ENCODE measurements around the gene PNKP.

PNKP gene

GRCh38 chr19:49877879-49878743, 10.7 kb upstream of the PNKP start:
- ChIA-PET POLR2A (interaction anchor here (1.2 to 1.6 kb wide), 2 partner anchors 23 to 27 kb away, joined by 3 to 5 read pairs; partner anchors contain the start of gene PTOV1), CTCF (interaction anchor here (1.1 kb wide), 1 partner anchor 12 kb away, joined by 4 read pairs; no protein-coding TSS in a partner anchor)
- peak; percentile 78 for DNase-seq (ENCODE audit: low read depth, low spot score)
- peak overlapping the region; percentile 96 for H3K4me3 ChIP-seq (ENCODE audit: low read depth, low read length)
- TF ChIP-seq CTCF (IDR thresholded peaks at IDR 0.05; ENCODE audit: insufficient read depth, low read length, missing control alignments): no peak

GRCh38 chr19:49877020-49877878, 9.9 kb upstream of the PNKP start, which contains the start of the genes AKT1S1 and TBC1D17:
Gene AKT1S1, minus strand, starts transcription at chr19:49877355. Its CDS starts 4,060 bp downstream, at chr19:49873295.
Gene TBC1D17, plus strand, starts transcription at chr19:49877702. Its CDS starts 22 bp downstream, at chr19:49877724.
- peak; percentile 100 for DNase-seq (ENCODE audit: low read depth, low spot score)
- no peak for TF ChIP-seq CTCF (IDR thresholded peaks at IDR 0.05; ENCODE audit: insufficient read depth, low read length, missing control alignments)
- ChIA-PET CTCF (no interaction called here), POLR2A (interaction anchor here (0.6 to 1.6 kb wide), 8 partner anchors 8 to 52 kb away, joined by 3 to 5 read pairs (median 3); partner anchors contain the start of genes ATF5, NUP62 and PTOV1)
- peak within 1 kb of the TSS; percentile 100 for H3K4me3 ChIP-seq (ENCODE audit: low read depth, low read length)

GRCh38 chr19:49876422-49877019, 9.1 kb upstream of the PNKP start:
- DNase-seq (ENCODE audit: low read depth, low spot score): peak; percentile 95
- no peak for TF ChIP-seq CTCF (IDR thresholded peaks at IDR 0.05; ENCODE audit: insufficient read depth, low read length, missing control alignments)
- POLR2A ChIA-PET: interaction anchor here (0.6 to 2.0 kb wide), 11 partner anchors 7 to 64 kb away, joined by 3 to 7 read pairs (median 3); partner anchors contain the start of genes ATF5, NUP62 and PTOV1
- peak overlapping the region; percentile 100 for H3K4me3 ChIP-seq (ENCODE audit: low read depth, low read length)
- CTCF ChIA-PET: interaction anchor here (0.7 kb wide), 1 partner anchor 308 kb away, joined by 3 read pairs; no protein-coding TSS in a partner anchor

- peak overlapping the region; percentile 100 for H3K4me3 ChIP-seq (ENCODE audit: low read depth, low read length)
- CTCF ChIA-PET: interaction anchor here (0.5 to 1.6 kb wide), 3 partner anchors 11 to 627 kb away, joined by 3 read pairs; no protein-coding TSS in a partner anchor
- TF ChIP-seq CTCF (IDR thresholded peaks at IDR 0.05; ENCODE audit: insufficient read depth, low read length, missing control alignments): no peak
- no peak for DNase-seq (ENCODE audit: low read depth, low spot score)
- POLR2A ChIA-PET: interaction anchor here (1.0 to 2.0 kb wide), 5 partner anchors 9 to 64 kb away, joined by 3 to 7 read pairs (median 5); partner anchors contain the start of gene PTOV1
Measured at GRCh38 chr19:49875857-49876421, 8.6 kb upstream of the PNKP start.

- CTCF ChIA-PET: interaction anchor here (0.5 to 1.6 kb wide), 2 partner anchors 10 to 626 kb away, joined by 3 read pairs; no protein-coding TSS in a partner anchor
- no peak for TF ChIP-seq CTCF (IDR thresholded peaks at IDR 0.05; ENCODE audit: insufficient read depth, low read length, missing control alignments)
- DNase-seq (ENCODE audit: low read depth, low spot score): no peak
- H3K4me3 ChIP-seq (ENCODE audit: low read depth, low read length): peak overlapping the region; percentile 100
- POLR2A ChIA-PET: interaction anchor here (2.0 kb wide), 1 partner anchor 16 kb away, joined by 7 read pairs; no protein-coding TSS in a partner anchor
Measured at GRCh38 chr19:49875177-49875576, 7.8 kb upstream of the PNKP start.
